HepG2 (cell line): ENCODE measurements around the gene ZSWIM8. TPM values are rescaled to one million over a fixed set of nuclear protein-coding genes. Genes with fewer than 3 reads are reported as not detected.
A peak's percentile ranks its signal among the peaks of the same experiment; 100 is the strongest.

ENCODE experiments used
- ATAC-seq: fragments of 200-7000 bp; cut with Tn5 transposase; 3 replicates; pipeline ENCODE4 v1.9.1; 2020; ENCODE audit warnings: mild to moderate bottlenecking, moderate library complexity
- BruUV-seq: library from RNA; stranded (reverse); fragments of 400-500 nt; replicated peaks from 2 replicates; lab custom pipeline; 2021; lab: Mats Ljungman, UMichigan
- CTCF ChIA-PET: fragments of 300-600 bp; formaldehyde crosslinking; extraction: SDS; loops from one replicate; lab custom pipeline; 2021; ENCODE audit warnings: low total read pairs, inconsistent platforms, low intra/inter-chr PET ratio; lab: Yijun Ruan, JAX
- POLR2A ChIA-PET: fragments of 350-600 bp; sonication (Branson Sonifier 250); formaldehyde crosslinking; loops from one replicate; lab custom pipeline; 2020; ENCODE audit warnings: antibody characterized with exemption, inconsistent platforms; lab: Yijun Ruan, JAX
- DNase-seq: peaks from one replicate; pipeline ENCODE4 v3.0.0-alpha.2; 2015; ENCODE audit warnings: low spot score
- FAIRE-seq: peaks from 3 replicates; lab custom pipeline; 2011; peaks lifted over from hg19 to GRCh38; lab: Jason Lieb, UNC
- H2AFZ ChIP-seq: one replicate; pipeline ENCODE4 v1.6.1; 2011; ENCODE audit warnings: low read length, inconsistent platforms
- H3K27ac ChIP-seq: fragments of 300-600 bp; 3 replicates; pipeline ENCODE4 v1.8.0; 2011; ENCODE audit warnings: mixed run types, mild to moderate bottlenecking, mixed read lengths, low read length, inconsistent platforms; ENCODE audit not compliant: insufficient read depth; ENCODE audit errors: extremely low read length
- H3K27me3 ChIP-seq, 2 experiments: fragments of 200-600 bp in 1 of 2; 2 replicates in 1 of 2; 3 replicates in 1 of 2; pipeline versions ENCODE4 v1.6.0 to v1.8.0; 2011; ENCODE audit warnings: low read length in 2 of 2, mild to moderate bottlenecking in 2 of 2, moderate library complexity in 2 of 2, inconsistent platforms in 1 of 2; ENCODE audit not compliant: insufficient read depth in 2 of 2, control insufficient read depth in 1 of 2
- H3K36me3 ChIP-seq, 2 experiments: fragments of 200-600 bp in 1 of 2; replicated peaks in 1 of 2; 2 replicates in 1 of 2; 3 replicates in 1 of 2; pipeline versions ENCODE4 v1.5.1 to v1.8.0; 2011; ENCODE audit warnings: low read length in 2 of 2, inconsistent platforms in 1 of 2; ENCODE audit not compliant: insufficient read depth in 2 of 2, control insufficient read depth in 1 of 2
- H3K4me1 ChIP-seq: 2 replicates; pipeline ENCODE4 v1.5.1; 2012; ENCODE audit warnings: low read length, inconsistent platforms; ENCODE audit not compliant: insufficient read depth
- H3K4me2 ChIP-seq: 2 replicates; pipeline ENCODE4 v1.6.0; 2011; ENCODE audit warnings: low read depth, low read length, inconsistent platforms
- H3K4me3 ChIP-seq, 3 experiments: fragments of 200-600 bp in 1 of 3; sonication (generic), shearing (Covaris generic) in 1 of 3; replicated peaks in 1 of 3; 2 replicates each; pipeline ENCODE4 v1.5.1; 2011 to 2016; ENCODE audit warnings: low read length in 3 of 3, inconsistent platforms in 2 of 3, low read depth in 2 of 3, mild to moderate bottlenecking in 2 of 3, control low read depth in 1 of 3, mixed read lengths in 1 of 3; ENCODE audit not compliant: insufficient read depth in 1 of 3
- H3K79me2 ChIP-seq: one replicate; pipeline ENCODE4 v1.6.1; 2011; ENCODE audit warnings: low read length, inconsistent platforms; ENCODE audit not compliant: insufficient read depth
- H3K9ac ChIP-seq: 2 replicates; pipeline ENCODE4 v1.6.0; 2011; ENCODE audit warnings: mild to moderate bottlenecking, low read depth, low read length, inconsistent platforms; ENCODE audit not compliant: insufficient read depth
- H3K9me3 ChIP-seq: 2 replicates; pipeline ENCODE4 v1.5.1; 2012; ENCODE audit warnings: mild to moderate bottlenecking, low read length
- H4K20me1 ChIP-seq: 2 replicates; pipeline ENCODE4 v1.6.0; 2011; ENCODE audit warnings: inconsistent platforms, mild to moderate bottlenecking, low read length, moderate library complexity; ENCODE audit not compliant: insufficient read depth
- HNRNPUL1 ChIP-seq: fragments of 200-400 bp; formaldehyde crosslinking; IDR thresholded peaks from 2 replicates; pipeline ENCODE4 v1.6.1; 2017; ENCODE audit warnings: low read depth, mild to moderate bottlenecking, low read length, moderate library complexity
- KDM1A ChIP-seq: IDR thresholded peaks from 2 replicates; pipeline ENCODE4 v1.6.1; 2016; ENCODE audit warnings: missing compliant biosample characterization
- SMC3 ChIP-seq: IDR thresholded peaks from 2 replicates; pipeline ENCODE4 v1.6.1; 2011; ENCODE audit warnings: low read length, improper control_type of control experiment
- SP4 ChIP-seq: sonication (generic); formaldehyde crosslinking; IDR thresholded peaks from 2 replicates; pipeline ENCODE4 v1.8.1; 2023; ENCODE audit warnings: mild to moderate bottlenecking, missing genetic modification reagents
- ZMYM3 ChIP-seq: sonication (generic); formaldehyde crosslinking; IDR thresholded peaks from 2 replicates; pipeline ENCODE4 v1.5.1; 2020; ENCODE audit warnings: mild to moderate bottlenecking, missing genetic modification reagents
- ZNF276 ChIP-seq: sonication (generic); formaldehyde crosslinking; IDR thresholded peaks from 2 replicates; pipeline ENCODE4 v1.4.0; 2020; ENCODE audit warnings: mild to moderate bottlenecking, low read depth, missing genetic modification reagents
- ZNF768 ChIP-seq: sonication (generic); formaldehyde crosslinking; IDR thresholded peaks from 2 replicates; pipeline ENCODE4 v1.4.0; 2020; ENCODE audit warnings: missing genetic modification reagents
- ZNF780A ChIP-seq: sonication (generic); formaldehyde crosslinking; IDR thresholded peaks from 2 replicates; pipeline ENCODE4 v1.8.0; 2022; ENCODE audit warnings: mild to moderate bottlenecking, missing genetic modification reagents, moderate library complexity
- WGBS: methylation state at CpG from one replicate; pipeline ENCODE4 v1.1.6; 2017; ENCODE audit warnings: low lambda C conversion rate; 5-methylcytosine and 5-hydroxymethylcytosine counted together
- in situ Hi-C: cut with HindIII; loops from 2 replicates; pipeline ENCODE4 v1.10.0; 2017; ENCODE audit warnings: low pct_unique_long_range_greater_than_20kb; ENCODE audit not compliant: extremely low pct_ligation_motif_present
- intact Hi-C: fragments of 100-400 bp; cut with micrococcal nuclease; formaldehyde crosslinking; loops from one replicate; pipeline ENCODE4 v1.10.0; 2022; ENCODE audit not compliant: unreplicated experiment
- polyA plus RNA-seq, 8 experiments: library from polyadenylated mRNA; depleted of rRNA in 3 of 8; stranded (reverse) in 7 of 8; unstranded in 1 of 8; fragments of >200 nt; fragmentation: Illumina TruSeq in 4 of 8; extraction: Trizol in 4 of 8; gene quantifications; 2 replicates each; pipeline versions ENCODE4 v1.2.1 to v1.2.3, GENCODE V29; 2011 to 2016; ENCODE audit warnings: low read depth in 4 of 8, missing spikeins in 1 of 8, mixed read lengths in 1 of 8; ENCODE audit not compliant: insufficient read depth in 1 of 8
- total RNA-seq, 5 experiments: library from RNA; depleted of rRNA; stranded (reverse); fragments of >200 nt; fragmentation: Illumina TruSeq; extraction: Trizol; gene quantifications; 2 replicates each; pipeline ENCODE4 v1.2.3, GENCODE V29; 2016; ENCODE audit warnings: low read depth in 1 of 5

ZSWIM8 gene
- total and polyA plus RNA-seq, 2 of the 13 experiments (the other 11 are each of a cell fraction or from before 2014, with no cell fraction given) = 39.9 to 98.2 TPM

GRCh38 chr10:73837072-73837471 lies 51.7 kb downstream of the ZSWIM8 start:
- no peak overlapping the region for H3K9ac ChIP-seq
- H3K27ac ChIP-seq = no peak overlapping the region
- no peak overlapping the region for H3K4me2 ChIP-seq
- H3K79me2 ChIP-seq = no peaks in the 10 kb centered on the region
- H3K27me3 ChIP-seq = no peaks in the 10 kb centered on the region
- WGBS = 95% methylated on average over 3 of the region's 3 CpGs
- intact Hi-C loops = no loop called here
- no peaks in the 10 kb centered on the region for H4K20me1 ChIP-seq
- TF ChIP-seq HNRNPUL1 = no peak
- TF ChIP-seq ZNF276 (CRISPR knock-in tag) = no peak
- TF ChIP-seq, all 625 proteins: peak for 0
- in situ Hi-C loops = no loop called here
- no TSS peak for BruUV-seq
- no peak overlapping the region for H3K4me3 ChIP-seq
- H2AFZ ChIP-seq = no peak overlapping the region
- ChIA-PET CTCF (no interaction called here), POLR2A (interaction anchor here (1.3 kb wide), 1 partner anchor 27 kb away, joined by 3 read pairs; no protein-coding TSS in a partner anchor)
- ATAC-seq = no peak
- peaks cover 46% of the 10 kb centered on the region for H3K4me1 ChIP-seq
- DNase-seq = no peak
- no peaks in the 10 kb centered on the region for H3K9me3 ChIP-seq
- no peak for FAIRE-seq
- H3K36me3 ChIP-seq = peaks cover 5 to 26% of the 10 kb centered on the region in 2 experiments; a peak in 3 of 5 replicates

- DNase-seq (no peak), FAIRE-seq (no peak), ATAC-seq (no peak)
- Histone ChIP-seq H2AFZ (no peak overlapping the region), H4K20me1 (no peaks in the 10 kb centered on the region), H3K4me3 (no peak overlapping the region), H3K4me1 (peaks cover 54% of the 10 kb centered on the region), H3K27ac (peak overlapping the region; percentile 98), H3K36me3 (peaks cover 5 to 34% of the 10 kb centered on the region in 2 experiments), H3K9ac (no peak overlapping the region), H3K27me3 (no peaks in the 10 kb centered on the region), H3K4me2 (no peak overlapping the region), H3K9me3 (no peaks in the 10 kb centered on the region), H3K79me2 (no peaks in the 10 kb centered on the region)
- in situ Hi-C loops = no loop called here
- BruUV-seq = no TSS peak
- ChIA-PET CTCF (no interaction called here), POLR2A (interaction anchor here (0.6 kb wide), 1 partner anchor 1684 kb away, joined by 3 read pairs; no protein-coding TSS in a partner anchor)
- intact Hi-C loops = no loop called here
- 83% methylated on average over 3 of the region's 3 CpGs for whole genome bisulfite sequencing
- TF ChIP-seq SP4 (CRISPR knock-in tag) = 0 out of 2 replicates have a peak, but pooled peaks have one; percentile 20
- peak; percentile 97 for TF ChIP-seq ZNF768
- peak; percentile 93 for TF ChIP-seq ZMYM3 (CRISPR knock-in tag)
- TF ChIP-seq KDM1A (CRISPR knock-in tag) = peak; percentile 17; the same call in 1 of the 2 replicates
- TF ChIP-seq ZNF780A (CRISPR knock-in tag) = no peak
- no peak for TF ChIP-seq SMC3
Measured at GRCh38 chr10:73838008-73838567, 52.7 kb downstream of the ZSWIM8 start.
